Skeletal muscle satellite cell (primary cell): Measurements from ENCODE around the gene NFATC4.

Experiments used
- H3K27me3 ChIP-seq: 2 replicates; pipeline ENCODE4 v1.7.0; 2013; ENCODE audit warnings: low read length; ENCODE audit not compliant: control insufficient read depth, insufficient read depth
- H3K36me3 ChIP-seq: 2 replicates; pipeline ENCODE4 v1.7.0; 2013; ENCODE audit warnings: mild to moderate bottlenecking, control low read depth, low read length; ENCODE audit not compliant: insufficient read depth
- H3K4me1 ChIP-seq: 2 replicates; pipeline ENCODE4 v1.7.0; 2013; ENCODE audit warnings: low read length; ENCODE audit not compliant: control insufficient read depth, insufficient read depth
- H3K4me2 ChIP-seq: 2 replicates; pipeline ENCODE4 v1.7.0; 2013; ENCODE audit warnings: mild to moderate bottlenecking, low read length
- H3K4me3 ChIP-seq: 2 replicates; pipeline ENCODE4 v1.7.0; 2013; ENCODE audit warnings: low read length
- H3K9ac ChIP-seq: 2 replicates; pipeline ENCODE4 v1.7.0; 2013; ENCODE audit warnings: mild to moderate bottlenecking, low read depth, low read length, moderate library complexity
- H3K9me3 ChIP-seq: replicated peaks from 2 replicates; pipeline ENCODE4 v1.7.0; 2013; ENCODE audit warnings: mild to moderate bottlenecking, control low read depth, low read length

Gene NFATC4

GRCh38 chr14:24395609-24396582, 27.9 kb downstream of the NFATC4 start:
- H3K9me3 ChIP-seq, result no peaks in the 10 kb centered on the region
- H3K4me1 ChIP-seq, result peaks cover 21% of the 10 kb centered on the region
- H3K36me3 ChIP-seq, result no peaks in the 10 kb centered on the region
- no peak overlapping the region for H3K4me2 ChIP-seq
- peaks cover 16% of the 10 kb centered on the region for H3K27me3 ChIP-seq
- no peak overlapping the region for H3K9ac ChIP-seq
- H3K4me3 ChIP-seq, result no peak overlapping the region

DNA sequence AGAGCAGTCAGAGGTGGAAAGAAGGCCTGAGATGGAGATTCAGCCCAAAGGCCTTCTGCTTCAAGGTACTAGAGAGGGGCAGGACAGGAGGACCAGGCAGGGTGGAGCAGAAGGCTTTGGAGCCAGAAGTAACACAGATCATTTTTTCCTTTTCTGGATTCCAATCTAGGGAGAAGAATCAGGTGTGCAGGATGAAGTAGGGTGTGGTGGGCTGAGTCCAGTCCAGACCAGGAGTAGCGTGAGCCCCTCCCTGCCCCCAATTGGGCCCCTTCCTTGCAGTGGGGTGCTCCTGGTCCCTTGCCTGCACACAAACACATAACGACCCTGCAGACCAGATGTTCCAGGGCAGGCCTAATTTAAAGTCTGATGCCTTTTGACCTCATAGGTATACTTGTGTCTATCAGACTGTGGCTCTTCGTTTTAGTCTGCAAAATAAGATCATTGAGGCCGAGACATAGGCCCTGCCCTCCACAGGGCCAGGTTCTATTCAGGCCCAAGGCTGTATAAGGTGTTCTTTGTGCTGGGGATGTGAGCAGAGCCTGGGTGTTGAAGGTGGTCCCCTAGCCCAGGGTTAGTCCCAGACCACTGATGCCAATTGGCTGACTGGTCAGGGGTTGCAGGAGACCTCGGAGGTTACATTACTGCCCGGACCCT, 29.8 kb downstream of the NFATC4 start:
- peaks cover 8% of the 10 kb centered on the region for H3K4me1 ChIP-seq

DNA sequence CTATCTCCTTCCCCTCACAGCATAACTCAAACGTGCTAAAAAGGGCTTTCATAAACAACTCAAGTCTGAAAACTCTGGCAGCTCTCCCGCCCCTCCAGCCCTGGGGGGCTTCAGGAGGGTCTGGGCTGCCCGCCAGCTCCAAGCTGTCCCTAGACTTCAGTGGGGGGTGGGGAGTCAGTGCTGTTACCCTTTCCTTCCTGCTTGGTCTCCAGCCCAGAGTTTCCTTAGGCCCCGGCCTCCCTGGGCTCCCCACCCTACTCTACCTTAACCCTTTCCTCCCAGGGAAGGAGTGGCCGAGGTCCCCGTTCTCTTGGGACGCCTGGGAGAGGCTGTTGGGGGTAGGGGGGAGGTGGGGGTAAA, 30.3 kb downstream of the NFATC4 start:
- Histone ChIP-seq H3K4me1 (peaks cover 10% of the 10 kb centered on the region), H3K9ac (no peak overlapping the region), H3K4me2 (no peak overlapping the region), H3K27me3 (peaks cover 16% of the 10 kb centered on the region), H3K36me3 (no peaks in the 10 kb centered on the region), H3K4me3 (no peak overlapping the region), H3K9me3 (no peaks in the 10 kb centered on the region)

More for the DNA sequence above, 29.8 kb downstream of the NFATC4 start:
- Histone ChIP-seq H3K9ac (no peak overlapping the region), H3K4me3 (no peak overlapping the region), H3K27me3 (peaks cover 16% of the 10 kb centered on the region), H3K4me2 (no peak overlapping the region), H3K36me3 (no peaks in the 10 kb centered on the region), H3K9me3 (no peaks in the 10 kb centered on the region)

DNA sequence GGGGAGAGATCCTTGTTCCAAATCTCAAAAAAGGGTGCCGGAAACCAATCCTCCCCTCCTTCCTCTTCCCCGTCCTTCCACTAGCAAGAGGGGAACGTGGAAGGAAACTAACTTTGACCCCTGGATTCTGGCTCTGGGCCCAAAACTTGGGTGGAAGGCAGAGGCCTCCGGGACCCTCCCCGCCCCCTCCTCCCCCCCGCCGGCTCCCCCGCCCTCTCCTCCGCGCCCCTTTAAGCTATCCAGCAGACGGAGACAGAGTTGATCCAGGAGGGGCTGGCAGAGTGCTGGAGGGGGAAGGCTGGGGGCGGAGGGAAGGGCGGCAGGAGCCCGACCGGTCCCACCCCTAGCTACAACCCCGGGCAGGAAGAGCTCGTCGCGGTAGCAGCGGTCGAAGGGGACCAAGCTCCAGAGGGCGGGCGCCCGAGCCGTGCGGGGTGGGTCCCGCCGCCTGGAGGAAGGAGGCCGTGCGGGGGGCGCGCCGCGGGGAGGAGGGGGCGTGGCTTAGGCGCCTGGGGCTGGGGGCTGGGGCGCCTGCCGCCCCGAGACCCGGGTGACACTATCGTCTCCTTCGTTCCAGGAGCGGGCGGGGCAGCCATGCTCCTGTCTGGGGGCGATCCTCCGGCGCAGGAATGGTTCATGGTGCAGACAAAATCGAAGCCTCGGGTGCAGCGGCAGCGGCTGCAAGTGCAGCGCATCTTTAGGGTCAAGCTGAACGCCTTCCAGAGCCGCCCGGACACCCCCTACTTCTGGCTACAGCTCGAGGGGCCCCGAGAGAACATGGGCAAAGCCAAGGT, 30.9 kb downstream of the NFATC4 start, which contains the start of gene NYNRIN:
TSS of gene NYNRIN (plus strand) at position 351 of the 794 bp plus-strand sequence. CDS start at position 595, 244 bp downstream.
- Histone ChIP-seq H3K4me1 (peaks cover 16% of the 10 kb centered on the region), H3K9me3 (no peaks in the 10 kb centered on the region), H3K9ac (peak within 1 kb of the TSS; percentile 14), H3K27me3 (peaks cover 16% of the 10 kb centered on the region), H3K36me3 (no peaks in the 10 kb centered on the region), H3K4me3 (peak within 1 kb of the TSS; percentile 65), H3K4me2 (peak within 1 kb of the TSS; percentile 87)

DNA sequence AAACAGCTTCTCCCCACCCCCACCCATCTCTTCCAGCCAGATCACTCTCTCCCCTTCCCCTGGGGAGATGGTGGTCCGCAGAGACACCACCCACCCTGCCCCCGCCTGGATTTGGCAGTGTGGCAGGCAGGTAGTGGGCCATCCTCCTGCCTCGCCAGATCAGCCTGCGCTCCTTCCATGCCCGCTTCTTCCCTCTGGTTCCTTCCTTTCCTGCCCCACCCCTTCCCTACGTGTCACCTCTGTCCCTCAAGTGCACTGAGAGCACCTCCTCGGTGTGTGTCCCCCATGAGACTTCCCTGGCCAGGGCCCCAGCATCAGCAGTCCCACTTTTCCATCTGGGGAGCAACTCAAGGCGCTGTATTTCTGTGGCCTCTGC, 31.5 kb downstream of the NFATC4 start:
- Histone ChIP-seq H3K4me3 (peak overlapping the region; percentile 65), H3K27me3 (peaks cover 16% of the 10 kb centered on the region), H3K9ac (peak overlapping the region; percentile 14), H3K4me1 (peaks cover 18% of the 10 kb centered on the region), H3K4me2 (peak overlapping the region; percentile 87), H3K9me3 (no peaks in the 10 kb centered on the region), H3K36me3 (no peaks in the 10 kb centered on the region)

DNA sequence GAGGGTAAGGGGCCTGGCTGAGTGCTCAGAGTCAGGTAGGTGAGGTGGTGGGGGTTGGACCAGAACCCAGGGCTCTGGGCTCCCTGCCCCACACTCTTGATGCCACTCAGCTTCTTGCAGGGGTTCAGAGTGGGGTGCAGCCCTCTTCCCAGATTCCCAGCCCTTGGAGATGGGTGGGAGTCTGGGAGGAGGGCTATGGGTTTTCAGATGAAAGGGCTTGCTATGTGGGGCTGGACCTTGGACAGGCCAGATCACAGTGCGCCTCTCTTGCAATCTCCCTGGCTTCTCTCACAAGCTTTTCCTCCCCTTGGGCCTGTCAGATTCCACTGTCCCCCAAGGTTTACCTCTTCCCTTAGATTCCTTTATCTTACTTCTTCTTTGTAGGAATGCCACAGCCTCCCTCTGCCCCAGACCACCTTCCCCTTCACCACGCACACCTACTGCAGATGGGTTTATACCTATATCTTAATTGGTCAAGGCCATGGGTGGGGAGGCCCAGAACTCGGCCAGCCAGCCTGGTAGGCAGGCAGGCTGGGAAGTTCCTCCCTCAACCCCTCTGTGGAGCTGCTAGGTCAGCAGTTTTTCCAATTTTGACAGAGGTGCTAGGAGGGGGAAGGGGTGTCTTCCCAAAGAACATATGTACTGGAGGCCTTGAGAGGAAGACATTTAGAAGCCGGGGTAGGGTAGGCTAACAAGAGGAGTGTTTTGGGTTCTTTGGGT, 32.2 kb downstream of the NFATC4 start:
- H3K4me3 ChIP-seq, result no peak overlapping the region

DNA sequence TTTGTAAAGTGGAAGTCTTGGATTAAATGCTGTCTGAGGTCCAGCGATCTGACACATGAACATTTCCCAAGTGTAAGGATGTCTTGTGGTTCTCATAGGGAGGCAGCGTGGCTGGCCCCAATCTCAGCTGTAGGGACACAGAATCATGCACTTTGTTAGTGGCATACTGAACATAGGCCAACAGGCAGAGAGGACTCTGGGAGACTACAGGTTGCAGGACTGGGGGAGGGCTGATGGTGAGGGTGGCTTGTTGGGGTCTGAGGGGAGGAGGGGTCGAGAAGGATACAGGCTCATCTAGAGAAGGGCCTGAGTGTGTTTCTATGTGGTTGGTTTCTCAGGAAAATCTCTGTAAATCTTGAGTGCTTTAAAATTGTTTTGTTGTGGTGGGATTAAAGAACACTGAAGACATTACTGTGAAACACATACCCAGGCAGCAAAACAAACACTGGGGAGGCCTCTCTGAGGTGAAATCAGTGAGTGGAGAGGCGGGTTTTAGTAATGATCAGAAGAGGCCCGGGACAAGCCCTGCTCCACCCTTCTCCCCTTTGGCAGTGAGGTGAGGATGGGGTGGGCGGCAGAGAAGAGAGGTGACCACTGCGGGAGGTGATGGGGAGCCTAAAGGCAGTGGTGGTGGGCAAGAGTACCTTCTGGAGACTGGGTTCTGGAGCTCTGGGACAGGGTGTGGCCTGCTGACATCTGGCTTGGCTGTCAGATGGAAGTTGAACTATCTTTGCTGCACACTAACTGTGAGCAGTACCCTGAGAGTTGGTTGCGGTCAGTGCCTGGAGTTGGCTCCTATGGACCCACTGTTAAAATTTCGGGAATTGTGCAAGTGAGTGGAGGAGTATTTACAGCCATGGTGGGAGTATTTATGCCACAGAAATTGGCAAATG, 34.1 kb downstream of the NFATC4 start:
- Histone ChIP-seq H3K4me1 (peaks cover 18% of the 10 kb centered on the region), H3K36me3 (no peaks in the 10 kb centered on the region), H3K4me3 (no peak overlapping the region), H3K27me3 (peaks cover 11% of the 10 kb centered on the region), H3K9me3 (no peaks in the 10 kb centered on the region), H3K4me2 (no peak overlapping the region), H3K9ac (no peak overlapping the region)

More for the DNA sequence above, 32.2 kb downstream of the NFATC4 start:
- H3K4me1 ChIP-seq, result peaks cover 18% of the 10 kb centered on the region
- peaks cover 11% of the 10 kb centered on the region for H3K27me3 ChIP-seq
- no peaks in the 10 kb centered on the region for H3K9me3 ChIP-seq
- H3K4me2 ChIP-seq, result no peak overlapping the region
- H3K36me3 ChIP-seq, result no peaks in the 10 kb centered on the region
- no peak overlapping the region for H3K9ac ChIP-seq

DNA sequence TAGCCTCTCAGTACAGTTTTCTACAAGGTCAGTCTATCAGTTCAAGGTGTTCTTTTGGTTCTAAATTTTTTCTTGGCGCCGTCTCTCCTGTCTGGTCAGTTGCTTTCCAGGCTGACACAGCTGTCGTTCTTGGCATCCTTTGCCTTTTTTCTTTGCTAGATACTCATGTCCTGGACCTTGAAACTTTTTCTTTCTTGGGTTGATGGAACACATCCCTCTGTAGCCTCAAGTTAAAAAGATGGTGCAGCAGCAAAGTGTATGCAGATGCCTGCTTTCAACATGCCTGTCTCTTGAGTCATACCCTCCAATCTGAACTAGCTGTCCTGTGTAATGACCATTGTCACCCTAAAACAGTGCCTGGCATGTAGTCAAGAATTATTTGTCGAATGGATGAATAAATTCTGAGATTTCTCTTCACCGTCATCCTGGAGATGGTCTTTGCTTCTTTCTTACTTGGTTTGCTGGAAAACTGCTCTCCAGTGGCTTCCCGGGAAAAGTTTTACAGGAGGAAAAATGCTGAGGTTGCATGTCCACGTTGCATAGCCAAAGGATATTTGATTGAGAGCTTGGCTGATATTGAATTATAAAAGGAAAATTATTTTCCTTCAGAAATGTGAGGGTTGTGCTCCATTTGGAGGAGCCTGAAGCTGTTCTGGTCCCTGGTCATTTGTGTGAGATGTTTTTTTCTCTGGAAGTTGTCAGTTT, 35.5 kb downstream of the NFATC4 start:
- no peaks in the 10 kb centered on the region for H3K9me3 ChIP-seq
- no peaks in the 10 kb centered on the region for H3K36me3 ChIP-seq
- H3K4me3 ChIP-seq, result no peak overlapping the region
- no peak overlapping the region for H3K9ac ChIP-seq
- peaks cover 18% of the 10 kb centered on the region for H3K4me1 ChIP-seq
- H3K27me3 ChIP-seq, result peaks cover 12% of the 10 kb centered on the region
- peak overlapping the region; percentile 33 for H3K4me2 ChIP-seq

- Histone ChIP-seq H3K4me3 (no peak overlapping the region), H3K9ac (no peak overlapping the region), H3K4me2 (no peak overlapping the region), H3K4me1 (peaks cover 12% of the 10 kb centered on the region), H3K27me3 (peaks cover 14% of the 10 kb centered on the region), H3K9me3 (no peaks in the 10 kb centered on the region), H3K36me3 (no peaks in the 10 kb centered on the region)
Observed at GRCh38 chr14:24404814-24405213, 36.8 kb downstream of the NFATC4 start.

DNA sequence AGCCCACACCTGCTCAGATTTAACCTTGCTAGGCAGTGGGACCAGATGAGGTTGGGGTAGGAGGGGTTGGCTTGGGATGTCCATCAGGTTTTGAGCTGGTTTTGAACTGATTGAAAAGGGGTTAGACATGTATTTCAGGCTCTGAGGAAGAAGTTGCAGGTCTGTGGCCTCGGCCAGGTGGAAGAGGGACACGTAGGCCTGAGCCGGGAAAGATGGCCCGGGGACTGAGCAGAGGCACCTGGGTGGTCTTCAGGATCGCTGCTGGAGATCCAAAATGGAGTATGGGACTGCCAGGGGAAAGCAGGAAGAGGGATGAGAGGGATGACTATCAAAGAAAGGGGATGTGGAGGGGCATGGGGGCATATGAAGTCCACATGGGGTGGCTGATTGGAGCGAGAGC, 38.4 kb downstream of the NFATC4 start:
- Histone ChIP-seq H3K4me2 (no peak overlapping the region), H3K9ac (no peak overlapping the region)

More for the DNA sequence above, 38.4 kb downstream of the NFATC4 start:
- Histone ChIP-seq H3K36me3 (no peaks in the 10 kb centered on the region), H3K27me3 (peaks cover 23% of the 10 kb centered on the region), H3K4me1 (peaks cover 12% of the 10 kb centered on the region), H3K4me3 (no peak overlapping the region), H3K9me3 (no peaks in the 10 kb centered on the region)
